HepG2 (cell line): ENCODE results near the gene CHIC2.

Experiments used
- CTCF ChIP-seq: sonication (generic); formaldehyde crosslinking; IDR thresholded peaks from 2 replicates; pipeline ENCODE4 v1.5.0; 2020; ENCODE audit warnings: mild to moderate bottlenecking, missing genetic modification reagents, moderate library complexity
- FOSL2 ChIP-seq: sonication (generic); formaldehyde crosslinking; IDR thresholded peaks from 2 replicates; pipeline ENCODE4 v1.4.0; 2020; ENCODE audit warnings: missing genetic modification reagents
- MEIS2 ChIP-seq: sonication (generic); formaldehyde crosslinking; IDR thresholded peaks from 2 replicates; pipeline ENCODE4 v1.9.0; 2021; ENCODE audit warnings: mild to moderate bottlenecking, missing genetic modification reagents
- MTA1 ChIP-seq: sonication (generic); formaldehyde crosslinking; IDR thresholded peaks from 2 replicates; pipeline ENCODE4 v1.4.0; 2020; ENCODE audit warnings: missing genetic modification reagents, mild to moderate bottlenecking, borderline replicate concordance
- RNF2 ChIP-seq: fragments of 450-650 bp; conservative IDR thresholded peaks from 2 replicates; pipeline ENCODE4 v1.6.1; 2016; ENCODE audit warnings: low read depth
- SRY ChIP-seq: sonication (generic); formaldehyde crosslinking; IDR thresholded peaks from 2 replicates; pipeline ENCODE4 v1.8.0; 2022; ENCODE audit warnings: mild to moderate bottlenecking, missing genetic modification reagents
- TBL1XR1 ChIP-seq: fragments of 150-350 bp; IDR thresholded peaks from 2 replicates; pipeline ENCODE4 v1.6.1; 2014; ENCODE audit warnings: borderline replicate concordance, low read length; ENCODE audit not compliant: partially characterized antibody
- TCF7L2 ChIP-seq: IDR thresholded peaks from 2 replicates; pipeline ENCODE4 v1.6.1; 2011; ENCODE audit warnings: mild to moderate bottlenecking, low read depth, low read length, moderate library complexity
- ZNF274 ChIP-seq: sonication (generic); formaldehyde crosslinking; IDR thresholded peaks from 2 replicates; pipeline ENCODE4 v1.5.1; 2020; ENCODE audit warnings: mild to moderate bottlenecking, missing genetic modification reagents
- ZNF549 ChIP-seq: sonication (generic); formaldehyde crosslinking; IDR thresholded peaks from 2 replicates; pipeline ENCODE4 v1.5.0; 2020; ENCODE audit warnings: missing genetic modification reagents
- ZSCAN30 ChIP-seq: sonication (generic); formaldehyde crosslinking; IDR thresholded peaks from 2 replicates; pipeline ENCODE4 v1.5.0; 2020; ENCODE audit warnings: mild to moderate bottlenecking, missing genetic modification reagents

GRCh38 chr4:54096295-54096962 lies 32.0 kb upstream of the CHIC2 start:
- TF ChIP-seq FOSL2 (CRISPR knock-in tag) (no peak), RNF2 (no peak), TCF7L2 (no peak), MTA1 (CRISPR knock-in tag) (no peak), ZNF274 (CRISPR knock-in tag) (no peak), ZSCAN30 (CRISPR knock-in tag) (no peak), MEIS2 (CRISPR knock-in tag) (no peak), SRY (no peak), CTCF (no peak), TBL1XR1 (no peak), ZNF549 (no peak)
